Measurements from ENCODE around the gene GAGE1. TPM values are rescaled to one million over a fixed set of nuclear protein-coding genes. Genes with fewer than 3 reads are reported as not detected.
"Not testable (repeated sequence)": the region's sequence is repeated elsewhere in the genome, so short reads cannot be mapped to it uniquely, and the experiment has no call there.

Gene GAGE1
- total RNA-seq, 1 donor from 2014 or later = not detected

- H3K27me3 Mint-ChIP-seq (ENCODE audit: low read depth, unreplicated experiment); FAIRE-seq; H3K27me3 ChIP-seq (ENCODE audit: insufficient read depth, low read length): not testable (repeated sequence)
Observed at GRCh38 chrX:49579649-49580048, 19.2 kb upstream of the GAGE1 start, which contains the start of gene GAGE12H. TSS of gene GAGE12H (plus strand) at chrX:49579949. CDS start at chrX:49581104, 1,155 bp downstream.

GRCh38 chrX:49589196-49589595, 9.6 kb upstream of the GAGE1 start, which contains the start of gene GAGE2A:
TSS of gene GAGE2A (plus strand) at chrX:49589496. CDS start at chrX:49590651, 1,155 bp downstream.
- not testable (repeated sequence) for H3K79me2 ChIP-seq (ENCODE audit: insufficient read depth, low read length); H3K27me3 Mint-ChIP-seq (ENCODE audit: low read depth, unreplicated experiment); H3K27ac Mint-ChIP-seq (ENCODE audit: unreplicated experiment); FAIRE-seq; H3K4me3 ChIP-seq (ENCODE audit: insufficient read depth, low read depth, low read length); H3K36me3 Mint-ChIP-seq (ENCODE audit: low read depth, unreplicated experiment); H2AFZ ChIP-seq (ENCODE audit: low read depth, low read length); H3K4me1 ChIP-seq (ENCODE audit: insufficient read depth, low read length); DNase-seq (ENCODE audit: low read depth); H3K9me3 ChIP-seq (ENCODE audit: insufficient read depth, low read depth, low read length); H3K4me1 Mint-ChIP-seq (ENCODE audit: low read depth, unreplicated experiment); H3K4me3 Mint-ChIP-seq (ENCODE audit: unreplicated experiment); H3K9ac ChIP-seq (ENCODE audit: low read length); H3K27ac ChIP-seq (ENCODE audit: low read depth, low read length); H4K20me1 ChIP-seq (ENCODE audit: insufficient read depth, low read length); H3K4me2 ChIP-seq (ENCODE audit: low read length); H3K36me3 ChIP-seq (ENCODE audit: insufficient read depth, low read length); H3K27me3 ChIP-seq (ENCODE audit: insufficient read depth, low read length); H3K9me3 Mint-ChIP-seq (ENCODE audit: unreplicated experiment)

More at GRCh38 chrX:49579649-49580048, 19.2 kb upstream of the GAGE1 start, which contains the start of gene GAGE12H:
- not testable (repeated sequence) for H3K4me3 Mint-ChIP-seq (ENCODE audit: unreplicated experiment); H2AFZ ChIP-seq (ENCODE audit: low read depth, low read length); H3K36me3 ChIP-seq (ENCODE audit: insufficient read depth, low read length); H3K4me3 ChIP-seq (ENCODE audit: insufficient read depth, low read depth, low read length); H3K79me2 ChIP-seq (ENCODE audit: insufficient read depth, low read length); H4K20me1 ChIP-seq (ENCODE audit: insufficient read depth, low read length); H3K27ac ChIP-seq (ENCODE audit: low read depth, low read length); H3K4me2 ChIP-seq (ENCODE audit: low read length); DNase-seq (ENCODE audit: low read depth); H3K36me3 Mint-ChIP-seq (ENCODE audit: low read depth, unreplicated experiment); H3K9ac ChIP-seq (ENCODE audit: low read length); H3K4me1 ChIP-seq (ENCODE audit: insufficient read depth, low read length); H3K9me3 ChIP-seq (ENCODE audit: insufficient read depth, low read depth, low read length); H3K4me1 Mint-ChIP-seq (ENCODE audit: low read depth, unreplicated experiment); H3K9me3 Mint-ChIP-seq (ENCODE audit: unreplicated experiment); H3K27ac Mint-ChIP-seq (ENCODE audit: unreplicated experiment)

GRCh38 chrX:49589769-49590478, 8.9 kb upstream of the GAGE1 start:
- not testable (repeated sequence) for H4K20me1 ChIP-seq (ENCODE audit: insufficient read depth, low read length); H3K9me3 Mint-ChIP-seq (ENCODE audit: unreplicated experiment); H3K36me3 ChIP-seq (ENCODE audit: insufficient read depth, low read length); FAIRE-seq; H3K4me1 Mint-ChIP-seq (ENCODE audit: low read depth, unreplicated experiment); H2AFZ ChIP-seq (ENCODE audit: low read depth, low read length); H3K4me3 ChIP-seq (ENCODE audit: insufficient read depth, low read depth, low read length); H3K36me3 Mint-ChIP-seq (ENCODE audit: low read depth, unreplicated experiment); H3K4me2 ChIP-seq (ENCODE audit: low read length); H3K27ac Mint-ChIP-seq (ENCODE audit: unreplicated experiment); H3K9me3 ChIP-seq (ENCODE audit: insufficient read depth, low read depth, low read length); H3K4me3 Mint-ChIP-seq (ENCODE audit: unreplicated experiment); H3K9ac ChIP-seq (ENCODE audit: low read length); H3K79me2 ChIP-seq (ENCODE audit: insufficient read depth, low read length); H3K27ac ChIP-seq (ENCODE audit: low read depth, low read length); H3K27me3 ChIP-seq (ENCODE audit: insufficient read depth, low read length); DNase-seq (ENCODE audit: low read depth); H3K4me1 ChIP-seq (ENCODE audit: insufficient read depth, low read length); H3K27me3 Mint-ChIP-seq (ENCODE audit: low read depth, unreplicated experiment)

GRCh38 chrX:49590488-49590887, 8.3 kb upstream of the GAGE1 start:
- H3K9me3 ChIP-seq (ENCODE audit: insufficient read depth, low read depth, low read length); H3K4me3 Mint-ChIP-seq (ENCODE audit: unreplicated experiment); H3K27me3 ChIP-seq (ENCODE audit: insufficient read depth, low read length); H3K4me2 ChIP-seq (ENCODE audit: low read length); H3K4me1 ChIP-seq (ENCODE audit: insufficient read depth, low read length); FAIRE-seq; H3K27ac Mint-ChIP-seq (ENCODE audit: unreplicated experiment); H4K20me1 ChIP-seq (ENCODE audit: insufficient read depth, low read length); H3K4me1 Mint-ChIP-seq (ENCODE audit: low read depth, unreplicated experiment); DNase-seq (ENCODE audit: low read depth); H3K79me2 ChIP-seq (ENCODE audit: insufficient read depth, low read length); H3K27ac ChIP-seq (ENCODE audit: low read depth, low read length); H3K36me3 ChIP-seq (ENCODE audit: insufficient read depth, low read length); H3K27me3 Mint-ChIP-seq (ENCODE audit: low read depth, unreplicated experiment); H3K9ac ChIP-seq (ENCODE audit: low read length); H3K9me3 Mint-ChIP-seq (ENCODE audit: unreplicated experiment); H3K36me3 Mint-ChIP-seq (ENCODE audit: low read depth, unreplicated experiment); H2AFZ ChIP-seq (ENCODE audit: low read depth, low read length); H3K4me3 ChIP-seq (ENCODE audit: insufficient read depth, low read depth, low read length): not testable (repeated sequence)
